ENCODE data around the gene RAB40A.

The RAB40A gene

DNA sequence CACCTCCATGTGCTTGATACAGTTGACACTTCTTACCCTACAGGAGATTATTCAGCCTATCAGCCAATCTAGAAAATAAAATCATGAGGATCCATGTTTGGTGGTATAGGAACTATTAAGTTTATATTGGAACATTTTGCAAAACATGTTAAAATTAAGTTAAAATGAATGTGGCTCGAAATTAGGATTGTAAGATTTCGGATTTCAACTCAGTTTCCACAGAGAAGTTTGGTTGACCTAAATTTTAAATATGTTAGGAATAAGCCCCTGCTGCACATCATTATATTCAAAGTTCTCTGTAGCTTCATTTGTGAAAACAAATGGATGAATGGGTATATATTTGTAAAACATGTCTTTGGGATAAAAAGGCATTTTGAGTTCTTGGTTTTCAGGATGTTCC is at the start of gene RAB40A:
RAB40A (minus strand) TSS at position 101 of the 400 bp plus-strand sequence. CDS start 18,733 bp downstream, outside the sequence.
- no peak for FAIRE-seq

DNA sequence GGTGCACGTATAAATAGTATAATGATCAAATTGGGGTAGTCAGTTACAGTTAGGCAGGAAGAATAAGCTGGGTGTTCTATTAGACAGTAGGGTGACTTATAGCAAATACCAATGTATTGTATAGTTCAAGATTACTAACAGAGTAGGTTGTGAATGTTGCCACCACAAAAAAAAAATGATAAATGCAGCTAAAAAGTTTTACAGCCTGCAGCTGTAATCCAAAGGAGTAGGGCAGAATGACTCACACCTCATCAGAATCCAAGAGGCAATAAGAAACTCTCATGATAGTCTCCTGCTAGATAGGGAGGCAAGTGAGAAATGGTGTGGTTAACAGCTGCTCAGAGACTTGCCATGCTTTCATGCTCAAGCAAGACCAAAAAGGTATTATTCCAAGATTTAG is 46.5 kb upstream of the RAB40A start:
- no peak for FAIRE-seq

- no peak for FAIRE-seq
Observed at GRCh38 chrX:103565197-103565596, 45.9 kb upstream of the RAB40A start.

DNA sequence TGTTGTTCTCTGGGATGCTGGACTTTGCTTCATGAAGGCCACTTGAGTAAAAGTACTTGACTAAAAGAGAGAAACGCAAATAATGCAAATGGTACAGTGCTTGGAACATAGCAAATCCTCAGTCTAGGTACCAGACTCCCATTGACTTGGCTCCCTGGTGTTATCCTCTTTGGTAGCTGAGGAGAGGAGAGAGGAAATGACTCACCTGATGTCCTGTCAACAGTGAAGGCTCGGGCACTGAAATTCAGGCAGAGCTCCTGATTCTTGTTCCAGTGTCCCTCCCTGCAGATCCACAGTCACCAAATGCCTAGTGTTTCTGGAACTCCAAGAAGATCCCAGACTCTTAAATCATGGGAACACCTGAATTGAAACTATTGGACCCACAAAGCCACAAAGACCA is 43.5 kb upstream of the RAB40A start:
- FAIRE-seq = no peak

DNA sequence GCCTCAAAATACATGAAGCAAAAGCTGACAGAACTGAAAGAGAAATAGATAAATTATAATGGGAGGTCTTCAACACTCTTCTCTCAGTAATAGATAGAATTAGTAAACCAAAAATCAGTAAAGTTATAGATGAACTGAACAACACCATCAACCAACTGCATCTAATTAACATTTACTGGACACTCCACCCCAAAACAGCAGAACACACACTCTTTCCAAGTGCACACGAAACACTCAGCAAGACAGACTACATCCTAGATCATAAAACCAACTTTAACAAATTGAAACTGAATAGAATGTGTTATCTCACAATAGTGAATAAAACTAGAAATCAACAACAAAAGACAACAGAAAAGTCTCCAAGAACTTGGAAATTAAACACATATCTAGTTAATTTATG is 41.0 kb upstream of the RAB40A start:
- FAIRE-seq = no peak

DNA sequence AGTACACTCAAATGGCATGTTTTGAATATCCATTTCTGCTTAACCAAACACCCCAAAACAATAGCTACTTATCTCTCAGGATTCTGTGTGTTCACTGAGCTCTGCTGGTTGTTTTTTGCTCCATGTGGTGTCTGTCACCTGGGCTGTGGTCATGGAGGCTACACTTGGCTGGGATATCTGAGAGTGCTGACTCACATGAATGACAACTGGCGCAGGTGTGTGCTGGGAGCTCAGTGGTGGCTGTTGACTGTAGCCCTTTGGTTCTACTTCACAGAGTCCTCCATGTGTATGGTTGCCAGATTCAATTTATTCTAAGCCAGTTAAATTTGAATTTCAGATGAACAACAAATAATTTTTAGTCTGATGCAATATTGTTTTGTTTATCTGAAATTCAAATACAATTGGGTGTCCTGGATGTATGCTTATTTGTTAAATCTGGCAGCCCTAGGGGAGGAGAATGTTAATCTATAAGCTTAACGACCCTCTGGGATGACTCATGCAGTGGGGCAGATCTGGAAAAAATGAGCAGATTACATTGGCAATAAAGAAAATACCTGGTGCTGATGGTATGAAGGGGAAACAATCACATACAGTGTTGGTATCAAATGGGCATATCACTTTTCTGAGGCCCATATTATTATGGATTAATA is 37.8 kb upstream of the RAB40A start:
- no peak for FAIRE-seq

GRCh38 chrX:103554687-103555424 is 35.6 kb upstream of the RAB40A start:
- FAIRE-seq = peak; percentile 62

DNA sequence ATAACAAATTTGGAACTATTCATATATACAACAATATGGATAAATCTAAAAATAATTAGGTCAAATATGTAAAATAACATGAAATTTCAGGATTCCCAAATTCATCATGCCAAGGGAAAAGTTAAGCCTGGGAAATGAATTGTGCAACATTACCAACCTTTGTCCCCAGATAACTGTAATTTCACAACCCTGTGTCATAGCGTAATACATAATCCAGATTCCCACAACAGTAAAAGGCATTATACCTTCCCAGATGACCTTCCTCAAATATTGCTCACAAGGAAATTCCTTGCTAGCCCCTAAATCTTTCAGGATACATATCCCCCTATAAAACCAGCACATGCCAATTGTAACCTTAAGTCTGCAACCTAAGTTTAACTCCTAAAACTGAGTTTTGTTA is 32.9 kb upstream of the RAB40A start:
- no peak for FAIRE-seq

- FAIRE-seq = peak; percentile 83
Observed at GRCh38 chrX:103550415-103551051, 31.2 kb upstream of the RAB40A start.

GRCh38 chrX:103549916-103550315 is 30.6 kb upstream of the RAB40A start:
- FAIRE-seq = peak; percentile 86

DNA sequence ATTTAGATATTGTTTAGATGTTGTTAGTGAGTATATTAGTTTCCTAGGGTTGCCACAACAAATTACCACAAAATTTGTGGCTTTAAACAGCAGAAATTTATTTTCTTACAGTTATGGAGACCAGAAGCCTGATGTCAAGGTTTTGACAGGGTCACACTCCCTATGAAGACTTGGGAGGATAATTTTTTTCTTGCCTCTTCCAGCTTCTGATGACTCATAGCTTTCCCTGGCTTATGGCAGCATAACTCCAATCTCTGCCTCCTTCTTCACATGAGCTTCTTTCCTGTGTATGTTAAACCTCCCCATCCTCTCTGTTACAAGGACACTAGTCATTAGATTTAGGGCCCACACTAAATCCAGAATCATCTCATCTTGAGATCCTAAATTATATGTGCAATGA is 20.9 kb upstream of the RAB40A start:
- FAIRE-seq = no peak

DNA sequence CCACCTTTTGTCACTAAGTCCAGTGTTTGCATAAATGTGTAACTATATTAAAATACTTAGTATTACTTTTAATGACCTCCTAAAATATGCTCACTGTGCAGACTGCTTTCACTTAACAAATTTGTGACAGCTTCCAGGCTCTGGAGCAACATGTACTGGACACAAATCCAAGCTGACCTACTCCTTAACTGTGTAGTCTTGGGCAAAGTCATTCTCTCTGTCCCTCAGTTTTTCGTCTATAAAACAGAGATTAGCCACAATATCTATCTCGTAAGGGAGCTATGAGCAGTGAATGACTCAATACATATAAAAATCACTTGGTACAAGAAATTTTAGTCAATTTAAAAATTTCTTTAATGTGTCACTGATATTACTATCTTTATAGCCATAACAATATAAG is 20.4 kb upstream of the RAB40A start:
- no peak for FAIRE-seq

- no peak for FAIRE-seq
Observed at GRCh38 chrX:103538728-103539127, 19.4 kb upstream of the RAB40A start.

- no peak for FAIRE-seq
Observed at GRCh38 chrX:103537871-103538387, 18.6 kb upstream of the RAB40A start.

DNA sequence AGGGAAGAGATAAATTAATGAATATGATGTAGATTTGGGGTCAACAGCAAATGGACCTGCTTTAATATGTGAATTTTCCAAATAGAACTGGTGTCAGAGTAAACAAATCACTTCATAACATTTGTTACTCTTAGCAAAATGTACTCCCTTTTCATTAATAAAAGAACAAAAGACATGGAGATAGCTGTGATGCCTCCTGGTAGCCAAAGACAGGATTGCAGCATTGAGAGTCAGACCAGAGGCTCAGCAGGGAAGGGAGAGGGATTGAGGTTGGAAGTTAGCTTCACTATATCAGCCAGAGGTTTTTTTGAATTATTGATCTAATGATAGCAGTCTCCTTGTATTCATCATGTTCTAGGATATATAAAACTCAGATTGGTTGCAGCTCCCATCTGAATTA is 17.4 kb upstream of the RAB40A start:
- no peak for FAIRE-seq

GRCh38 chrX:103536071-103536470 is 16.8 kb upstream of the RAB40A start:
- no peak for FAIRE-seq

DNA sequence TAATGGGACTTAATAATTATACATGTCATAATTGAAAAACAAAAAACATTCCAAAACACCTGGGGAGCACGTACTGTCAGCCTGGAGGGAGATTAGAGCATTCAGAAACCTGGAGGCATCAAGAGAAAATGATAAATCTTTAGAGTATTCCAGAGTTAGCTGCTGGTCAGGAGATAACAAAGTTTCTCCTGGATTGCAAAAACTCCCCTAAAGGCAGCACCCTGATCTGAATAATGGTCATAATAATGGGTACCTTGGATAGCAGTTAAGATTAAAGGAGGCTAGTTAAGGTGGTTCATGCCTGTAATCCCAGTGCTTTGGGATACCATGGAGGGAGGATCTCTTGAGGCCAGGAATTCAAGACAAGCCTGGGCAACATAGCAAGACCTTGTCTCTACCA is 15.9 kb upstream of the RAB40A start:
- no peak for FAIRE-seq

DNA sequence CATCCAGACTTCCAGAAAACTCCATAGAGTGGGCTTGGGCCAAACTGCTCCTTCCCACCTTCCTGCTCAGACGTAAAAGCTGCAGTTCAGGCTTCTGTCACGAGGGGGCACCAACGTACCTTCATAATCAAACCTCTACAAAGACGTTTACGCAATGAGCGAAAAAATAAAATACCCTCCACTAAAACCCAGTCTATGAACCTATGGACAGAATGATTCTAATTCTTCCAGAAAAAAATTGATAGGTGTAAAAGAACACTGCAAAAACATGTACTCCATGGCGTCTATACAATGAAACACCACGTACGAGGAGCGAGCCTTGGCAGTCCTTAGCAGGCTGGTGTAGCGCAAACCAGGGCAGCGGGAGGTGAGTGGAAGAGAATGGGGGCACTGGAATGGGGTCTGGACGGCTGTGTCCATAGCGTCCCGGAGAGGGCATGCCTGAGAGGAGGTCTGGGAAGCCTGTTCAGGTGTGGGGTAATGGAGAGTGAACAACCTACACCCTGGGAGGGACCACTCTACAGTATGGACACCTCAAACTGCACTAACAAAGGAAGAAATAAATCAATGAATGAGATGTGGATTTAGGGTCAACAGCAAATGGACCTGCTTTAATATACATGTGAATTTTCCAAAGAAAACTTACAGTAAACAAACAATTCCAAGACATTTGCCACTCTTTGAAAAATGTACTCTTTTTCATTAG is 14.4 kb upstream of the RAB40A start:
- peak; percentile 76 for FAIRE-seq

GRCh38 chrX:103531002-103531401 is 11.7 kb upstream of the RAB40A start:
- no peak for FAIRE-seq

DNA sequence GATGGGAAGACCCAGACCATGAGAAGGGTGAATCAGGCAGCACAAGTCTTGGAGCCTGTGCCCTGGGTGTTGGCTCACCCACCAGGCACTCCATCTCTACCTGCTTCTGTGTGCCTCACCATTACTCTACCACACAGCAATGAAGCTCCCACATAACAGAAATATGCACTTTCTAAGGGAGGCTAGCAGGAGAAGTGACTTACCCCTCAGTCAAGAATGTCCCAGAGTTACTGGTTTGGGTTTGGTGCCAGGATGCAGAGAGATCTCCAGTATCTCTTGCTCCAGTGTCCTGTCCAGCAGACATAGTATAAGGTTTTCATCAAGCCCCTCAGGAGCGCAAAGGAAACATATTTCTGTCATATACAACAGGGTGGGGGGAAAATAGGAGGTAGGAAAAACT is 11.3 kb upstream of the RAB40A start:
- no peak for FAIRE-seq

DNA sequence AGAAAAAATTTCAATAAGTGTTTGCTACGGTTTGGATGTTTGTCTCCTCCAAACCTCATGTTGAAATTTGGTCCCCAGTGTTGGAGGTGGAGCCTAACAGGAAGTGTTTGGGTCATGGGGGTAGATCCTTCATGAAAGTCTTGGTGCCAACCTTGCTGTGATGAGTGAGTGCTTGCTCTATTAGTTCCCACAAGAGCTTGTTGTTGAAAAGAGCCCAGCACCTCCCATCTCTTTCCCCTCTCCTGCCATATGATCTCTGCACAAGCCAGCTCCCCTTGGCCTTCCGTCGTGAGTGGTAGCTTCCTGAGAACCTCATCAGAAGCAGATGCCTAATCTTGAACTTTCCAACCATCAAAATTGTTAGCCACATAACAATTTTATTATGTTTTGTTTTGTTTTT is 10.3 kb upstream of the RAB40A start:
- no peak for FAIRE-seq

DNA sequence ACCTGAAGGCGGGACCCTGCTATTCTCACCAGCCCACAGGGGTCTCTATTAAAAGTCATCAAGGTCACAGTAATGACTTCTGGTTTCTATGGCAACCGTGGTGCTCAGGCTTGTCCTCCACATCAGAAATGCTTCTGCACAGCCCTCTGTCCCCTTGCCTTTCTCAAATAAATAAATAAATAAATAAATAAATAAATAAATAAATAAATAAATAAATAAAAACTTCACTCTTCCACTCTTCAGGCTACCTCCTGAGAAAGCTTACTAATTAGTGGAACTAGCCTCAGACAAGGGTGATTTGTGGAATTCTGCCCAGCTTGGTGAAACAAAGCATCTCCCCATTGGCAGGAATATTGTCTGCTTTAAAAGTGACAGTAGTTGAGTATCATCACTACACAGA is 5.5 kb upstream of the RAB40A start:
- no peak for FAIRE-seq

DNA sequence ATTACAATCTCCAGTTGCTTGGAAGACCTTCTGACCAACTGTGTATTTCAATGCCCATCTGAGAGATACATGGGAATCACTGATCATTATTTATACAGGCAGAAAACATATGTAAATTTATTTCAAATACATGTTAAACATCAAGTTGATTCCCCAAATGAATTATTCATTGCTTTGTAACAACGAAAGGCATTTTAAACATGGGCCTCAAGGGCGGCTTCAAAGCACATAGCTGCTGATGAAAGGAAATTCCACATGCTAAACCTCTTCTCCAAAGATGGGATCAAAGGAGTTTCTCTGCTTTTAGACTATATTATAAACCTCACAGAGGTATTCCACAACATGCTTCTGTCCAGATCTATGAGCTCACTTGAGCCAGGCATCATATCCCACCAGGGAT is 4.3 kb upstream of the RAB40A start:
- no peak for FAIRE-seq

Measured in islet of Langerhans (tissue), 1 donor.